K562 (cell line): Measurements from ENCODE around the gene GMEB1. TPM values are rescaled to one million over a fixed set of nuclear protein-coding genes. Genes with fewer than 3 reads are reported as not detected.

Experiments used
- ARID1B ChIP-seq: fragments of 450-650 bp; IDR thresholded peaks from 2 replicates; pipeline ENCODE4 v1.6.1; 2016; ENCODE audit warnings: antibody characterized with exemption, mild to moderate bottlenecking, inconsistent platforms
- CCNT2 ChIP-seq: IDR thresholded peaks from 2 replicates; pipeline ENCODE4 v1.6.1; 2011; ENCODE audit warnings: borderline replicate concordance, low read depth, mild to moderate bottlenecking, moderate library complexity, mixed read lengths, low read length; ENCODE audit not compliant: insufficient read length; ENCODE audit errors: extremely low read depth
- CREB1 ChIP-seq, 2 experiments: sonication (generic) in 1 of 2; formaldehyde crosslinking in 1 of 2; IDR thresholded peaks; 2 replicates each; pipeline versions ENCODE4 v1.6.1 to v1.8.0; 2012 to 2022; ENCODE audit warnings: inconsistent platforms in 1 of 2, mild to moderate bottlenecking in 1 of 2, missing genetic modification reagents in 1 of 2, moderate library complexity in 1 of 2
- JUN ChIP-seq, 2 experiments: sonication (generic) in 1 of 2; formaldehyde crosslinking in 1 of 2; IDR thresholded peaks; 2 replicates each; pipeline versions ENCODE4 v1.6.1 to v1.8.0; 2012 to 2022; ENCODE audit warnings: borderline replicate concordance in 2 of 2, mild to moderate bottlenecking in 2 of 2, improper control_type of control experiment in 1 of 2, low read depth in 1 of 2, low read length in 1 of 2, missing genetic modification reagents in 1 of 2
- JUND ChIP-seq, 2 experiments: IDR thresholded peaks; 2 replicates in 1 of 2; 3 replicates in 1 of 2; pipeline ENCODE4 v1.6.1; 2011; ENCODE audit warnings: borderline replicate concordance in 2 of 2, low read depth in 2 of 2, low read length in 2 of 2, improper control_type of control experiment in 1 of 2, missing biosample characterization in 1 of 2, missing genetic modification characterization in 1 of 2, missing genetic modification reagents in 1 of 2
- KDM5B ChIP-seq: fragments of 200-600 bp; sonication (generic); IDR thresholded peaks from 2 replicates; pipeline ENCODE4 v1.6.1; 2012; ENCODE audit warnings: low read depth, mild to moderate bottlenecking, moderate library complexity, low read length, control low read depth, inconsistent platforms; ENCODE audit not compliant: insufficient replicate concordance
- LCOR ChIP-seq: sonication (generic); formaldehyde crosslinking; IDR thresholded peaks from 2 replicates; pipeline ENCODE4 v1.8.0; 2022; ENCODE audit warnings: mild to moderate bottlenecking, missing genetic modification reagents
- NUFIP1 ChIP-seq: fragments of 450-650 bp; IDR thresholded peaks from 2 replicates; pipeline ENCODE4 v1.6.1; 2018; ENCODE audit not compliant: partially characterized antibody
- SP1 ChIP-seq: sonication (generic); formaldehyde crosslinking; IDR thresholded peaks from 2 replicates; pipeline ENCODE4 v1.8.1; 2022; ENCODE audit warnings: mild to moderate bottlenecking, missing genetic modification reagents
- ZNF12 ChIP-seq: sonication (generic); formaldehyde crosslinking; IDR thresholded peaks from 2 replicates; pipeline ENCODE4 v1.4.0; 2020; ENCODE audit warnings: mild to moderate bottlenecking, missing genetic modification reagents
- ZNF134 ChIP-seq: fragments of 250-450 bp; sonication (Bioruptor Pico); conservative IDR thresholded peaks from 2 replicates; pipeline ENCODE4 v1.4.0; 2020
- ZNF644 ChIP-seq: fragments of 200-800 bp; sonication (Bioruptor generic); IDR thresholded peaks from 2 replicates; pipeline ENCODE4 v1.6.1; 2016; ENCODE audit warnings: low read depth, missing genetic modification characterization, missing compliant biosample characterization
- polyA plus RNA-seq, 8 experiments: library from polyadenylated mRNA; depleted of rRNA in 4 of 8; stranded (reverse) in 5 of 8; unstranded in 3 of 8; fragments of >200 nt; fragmentation: Nextera tagmentation in 2 of 8; fragmentation: Illumina TruSeq in 1 of 8; extraction: Ambion mirVana in 2 of 8; extraction: Trizol in 1 of 8; gene quantifications; 2 replicates each; pipeline versions ENCODE4 v1.2.1 to v1.2.3, GENCODE V29; 2011 to 2014; ENCODE audit warnings: inconsistent platforms in 1 of 8, missing spikeins in 1 of 8
- total RNA-seq, 7 experiments: library from RNA; depleted of rRNA in 6 of 7; stranded (reverse); fragments of >200 nt in 6 of 7; fragmentation: Illumina TruSeq in 2 of 7; extraction: Trizol in 2 of 7; gene quantifications; 2 replicates each; pipeline versions ENCODE4 v1.2.1 to v1.2.3, GENCODE V29; 2011 to 2021; ENCODE audit warnings: low replicate concordance in 1 of 7
- TF ChIP-seq, protein P1 (sequence below): sonication (generic); formaldehyde crosslinking; IDR thresholded peaks from 2 replicates; pipeline ENCODE4 v1.8.0; 2022; ENCODE audit warnings: mild to moderate bottlenecking, low read depth, missing genetic modification reagents
- TF ChIP-seq, protein P2 (sequence below), 3 experiments: IDR thresholded peaks in 2 of 3; conservative IDR thresholded peaks in 1 of 3; 2 replicates each; pipeline ENCODE4 v1.5.1; 2011 to 2012; ENCODE audit warnings: low read length in 3 of 3, mild to moderate bottlenecking in 3 of 3, control low read depth in 2 of 3, improper control_type of control experiment in 1 of 3, inconsistent platforms in 1 of 3, low read depth in 1 of 3, mixed read lengths in 1 of 3, moderate library complexity in 1 of 3; ENCODE audit not compliant: insufficient read depth in 2 of 3
- TF ChIP-seq, protein P3 (sequence below), 2 experiments: IDR thresholded peaks in 1 of 2; conservative IDR thresholded peaks in 1 of 2; 2 replicates each; pipeline ENCODE4 v1.6.1; 2016; ENCODE audit warnings: low read depth in 2 of 2, mild to moderate bottlenecking in 1 of 2, missing compliant biosample characterization in 1 of 2, missing genetic modification characterization in 1 of 2, moderate library complexity in 1 of 2
- TF ChIP-seq, protein P4 (sequence below): fragments of 450-650 bp; formaldehyde crosslinking; conservative IDR thresholded peaks from 2 replicates; pipeline ENCODE4 v1.4.0; 2022; ENCODE audit warnings: mild to moderate bottlenecking, missing genetic modification characterization

Gene GMEB1
- total and polyA plus RNA-seq, 9 of the 15 experiments (the other 6 are each of a cell fraction or from before 2014, with no cell fraction given), result 6.6 to 17.5 (median 8.5) TPM

DNA sequence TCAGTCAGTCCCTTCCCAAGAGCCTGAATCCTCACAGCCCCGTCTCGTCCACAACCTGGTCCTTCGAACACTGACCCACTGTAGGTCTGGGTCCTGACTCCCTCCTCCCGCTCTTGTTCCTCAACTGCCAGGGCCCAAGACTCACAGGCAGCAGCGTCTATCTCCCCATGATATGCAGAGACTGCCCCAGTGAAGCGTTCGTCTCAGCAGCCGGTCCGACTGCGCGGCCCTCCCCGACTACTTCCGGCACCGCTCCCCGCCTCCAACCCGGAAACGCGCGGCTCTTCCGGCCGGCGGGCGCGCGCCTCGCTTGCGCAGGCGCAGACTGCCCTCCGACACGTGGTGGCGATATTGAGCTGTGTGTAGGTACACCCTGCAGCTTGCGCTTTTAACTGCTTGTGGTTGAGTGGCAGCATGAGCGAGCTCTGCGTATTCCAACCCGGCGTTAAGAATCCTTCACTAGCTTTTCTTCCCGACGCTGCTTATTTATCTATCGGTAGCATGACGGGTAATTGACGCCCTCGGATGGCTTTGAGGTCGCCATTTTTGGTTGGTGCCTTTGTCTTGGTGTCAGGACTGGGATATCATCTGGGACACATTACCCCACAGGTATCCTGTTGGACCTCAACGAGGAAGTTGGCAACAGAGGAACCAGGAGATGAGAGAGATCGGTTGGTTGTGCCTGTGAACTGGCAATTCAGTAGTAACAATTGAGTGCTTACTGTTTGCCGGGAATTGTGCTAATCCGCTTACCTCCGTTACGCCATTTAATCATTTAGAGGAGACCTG, 25.5 kb upstream of the GMEB1 start, which contains the start of gene TAF12 (continued):
- TF ChIP-seq ZNF644 (peak; percentile 54; the same call in 1 of the 2 replicates), ARID1B (peak; percentile 51; the same call in 1 of the 2 replicates), NUFIP1 (no peak), JUND (IDR thresholded peaks at IDR 0.05; ENCODE audit: borderline replicate concordance, low read depth, low read length) (peak; percentile 62; the same call in 1 of the 2 replicates), JUND (tag; IDR thresholded peaks at IDR 0.05; ENCODE audit: borderline replicate concordance, low read depth, low read length) (peak; percentile 50; the same call in 2 of the 3 replicates), ZNF134 (no peak; the same call in 1 of the 2 replicates), CCNT2 (peak; percentile 94), SP1 (peak; percentile 84), LCOR (CRISPR knock-in tag) (peak; percentile 72), CREB1 (IDR thresholded peaks at IDR 0.05) (peak; percentile 76), CREB1 (CRISPR knock-in tag; IDR thresholded peaks at IDR 0.05) (peak; percentile 75), KDM5B (peak; percentile 100), JUN (IDR thresholded peaks at IDR 0.05; ENCODE audit: borderline replicate concordance, low read depth, low read length) (peak; percentile 85; the same call in 1 of the 2 replicates), JUN (CRISPR knock-in tag; IDR thresholded peaks at IDR 0.05; ENCODE audit: borderline replicate concordance) (peak; percentile 92; the same call in 1 of the 2 replicates), ZNF12 (CRISPR knock-in tag) (0 out of 2 replicates have a peak, but pooled peaks have one; percentile 62)
- TF ChIP-seq, protein P1, sequence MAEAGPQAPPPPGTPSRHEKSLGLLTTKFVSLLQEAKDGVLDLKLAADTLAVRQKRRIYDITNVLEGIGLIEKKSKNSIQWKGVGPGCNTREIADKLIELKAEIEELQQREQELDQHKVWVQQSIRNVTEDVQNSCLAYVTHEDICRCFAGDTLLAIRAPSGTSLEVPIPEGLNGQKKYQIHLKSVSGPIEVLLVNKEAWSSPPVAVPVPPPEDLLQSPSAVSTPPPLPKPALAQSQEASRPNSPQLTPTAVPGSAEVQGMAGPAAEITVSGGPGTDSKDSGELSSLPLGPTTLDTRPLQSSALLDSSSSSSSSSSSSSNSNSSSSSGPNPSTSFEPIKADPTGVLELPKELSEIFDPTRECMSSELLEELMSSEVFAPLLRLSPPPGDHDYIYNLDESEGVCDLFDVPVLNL (CRISPR knock-in tag), result 0 out of 2 replicates have a peak, but pooled peaks have one; percentile 41
- TF ChIP-seq, protein P2, sequence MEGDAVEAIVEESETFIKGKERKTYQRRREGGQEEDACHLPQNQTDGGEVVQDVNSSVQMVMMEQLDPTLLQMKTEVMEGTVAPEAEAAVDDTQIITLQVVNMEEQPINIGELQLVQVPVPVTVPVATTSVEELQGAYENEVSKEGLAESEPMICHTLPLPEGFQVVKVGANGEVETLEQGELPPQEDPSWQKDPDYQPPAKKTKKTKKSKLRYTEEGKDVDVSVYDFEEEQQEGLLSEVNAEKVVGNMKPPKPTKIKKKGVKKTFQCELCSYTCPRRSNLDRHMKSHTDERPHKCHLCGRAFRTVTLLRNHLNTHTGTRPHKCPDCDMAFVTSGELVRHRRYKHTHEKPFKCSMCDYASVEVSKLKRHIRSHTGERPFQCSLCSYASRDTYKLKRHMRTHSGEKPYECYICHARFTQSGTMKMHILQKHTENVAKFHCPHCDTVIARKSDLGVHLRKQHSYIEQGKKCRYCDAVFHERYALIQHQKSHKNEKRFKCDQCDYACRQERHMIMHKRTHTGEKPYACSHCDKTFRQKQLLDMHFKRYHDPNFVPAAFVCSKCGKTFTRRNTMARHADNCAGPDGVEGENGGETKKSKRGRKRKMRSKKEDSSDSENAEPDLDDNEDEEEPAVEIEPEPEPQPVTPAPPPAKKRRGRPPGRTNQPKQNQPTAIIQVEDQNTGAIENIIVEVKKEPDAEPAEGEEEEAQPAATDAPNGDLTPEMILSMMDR (IDR thresholded peaks at IDR 0.05 in 2 of 3, conservative IDR thresholded peaks at IDR 0.05 in 1 of 3; ENCODE audit: insufficient read depth in 2 of 3, low read depth in 1 of 3, low read length in 3 of 3), result peak; percentile 75 to 92 (median 92)
- TF ChIP-seq, protein P3, sequence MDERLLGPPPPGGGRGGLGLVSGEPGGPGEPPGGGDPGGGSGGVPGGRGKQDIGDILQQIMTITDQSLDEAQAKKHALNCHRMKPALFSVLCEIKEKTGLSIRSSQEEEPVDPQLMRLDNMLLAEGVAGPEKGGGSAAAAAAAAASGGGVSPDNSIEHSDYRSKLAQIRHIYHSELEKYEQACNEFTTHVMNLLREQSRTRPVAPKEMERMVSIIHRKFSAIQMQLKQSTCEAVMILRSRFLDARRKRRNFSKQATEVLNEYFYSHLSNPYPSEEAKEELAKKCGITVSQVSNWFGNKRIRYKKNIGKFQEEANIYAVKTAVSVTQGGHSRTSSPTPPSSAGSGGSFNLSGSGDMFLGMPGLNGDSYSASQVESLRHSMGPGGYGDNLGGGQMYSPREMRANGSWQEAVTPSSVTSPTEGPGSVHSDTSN (CRISPR knock-in tag; IDR thresholded peaks at IDR 0.05; ENCODE audit: low read depth), result no peak; the same call in 1 of the 2 replicates
- TF ChIP-seq, protein P3 (tag; conservative IDR thresholded peaks at IDR 0.05; ENCODE audit: low read depth), result peak; percentile 82
- TF ChIP-seq, protein P4, sequence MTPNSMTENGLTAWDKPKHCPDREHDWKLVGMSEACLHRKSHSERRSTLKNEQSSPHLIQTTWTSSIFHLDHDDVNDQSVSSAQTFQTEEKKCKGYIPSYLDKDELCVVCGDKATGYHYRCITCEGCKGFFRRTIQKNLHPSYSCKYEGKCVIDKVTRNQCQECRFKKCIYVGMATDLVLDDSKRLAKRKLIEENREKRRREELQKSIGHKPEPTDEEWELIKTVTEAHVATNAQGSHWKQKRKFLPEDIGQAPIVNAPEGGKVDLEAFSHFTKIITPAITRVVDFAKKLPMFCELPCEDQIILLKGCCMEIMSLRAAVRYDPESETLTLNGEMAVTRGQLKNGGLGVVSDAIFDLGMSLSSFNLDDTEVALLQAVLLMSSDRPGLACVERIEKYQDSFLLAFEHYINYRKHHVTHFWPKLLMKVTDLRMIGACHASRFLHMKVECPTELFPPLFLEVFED, result peak; percentile 74; the same call in 1 of the 2 replicates
